Stomach smooth muscle (tissue), 2 donors: Measurements from ENCODE around the gene CRHR2.

Experiments
- H3K27ac ChIP-seq: one replicate; pipeline ENCODE4 v1.7.0; 2013; ENCODE audit warnings: mild to moderate bottlenecking, low read length, inconsistent platforms
- H3K27me3 ChIP-seq, 2 donors: one replicate each; pipeline ENCODE4 v1.7.0; 2013; ENCODE audit warnings: low read length in 2 of 2; ENCODE audit not compliant: insufficient read depth in 2 of 2, control insufficient read depth in 1 of 2
- H3K36me3 ChIP-seq, 2 donors: one replicate each; pipeline ENCODE4 v1.7.0; 2013; ENCODE audit warnings: low read length in 2 of 2; ENCODE audit not compliant: control insufficient read depth in 2 of 2, insufficient read depth in 2 of 2
- H3K4me1 ChIP-seq: one replicate; pipeline ENCODE4 v1.7.0; 2013; ENCODE audit warnings: low read length; ENCODE audit not compliant: control insufficient read depth, insufficient read depth
- H3K4me3 ChIP-seq, 2 donors: one replicate each; pipeline ENCODE4 v1.7.0; 2013; ENCODE audit warnings: low read length in 2 of 2
- H3K9ac ChIP-seq, 2 donors: one replicate each; pipeline ENCODE4 v1.7.0; 2013; ENCODE audit warnings: low read length in 2 of 2, mild to moderate bottlenecking in 1 of 2
- H3K9me3 ChIP-seq, 2 donors: one replicate each; pipeline ENCODE4 v1.7.0; 2013; ENCODE audit warnings: low read length in 2 of 2; ENCODE audit not compliant: control insufficient read depth in 2 of 2
- donor health status: healthy.
- donor health status: Pancreatic carcinoma.

Gene CRHR2

DNA sequence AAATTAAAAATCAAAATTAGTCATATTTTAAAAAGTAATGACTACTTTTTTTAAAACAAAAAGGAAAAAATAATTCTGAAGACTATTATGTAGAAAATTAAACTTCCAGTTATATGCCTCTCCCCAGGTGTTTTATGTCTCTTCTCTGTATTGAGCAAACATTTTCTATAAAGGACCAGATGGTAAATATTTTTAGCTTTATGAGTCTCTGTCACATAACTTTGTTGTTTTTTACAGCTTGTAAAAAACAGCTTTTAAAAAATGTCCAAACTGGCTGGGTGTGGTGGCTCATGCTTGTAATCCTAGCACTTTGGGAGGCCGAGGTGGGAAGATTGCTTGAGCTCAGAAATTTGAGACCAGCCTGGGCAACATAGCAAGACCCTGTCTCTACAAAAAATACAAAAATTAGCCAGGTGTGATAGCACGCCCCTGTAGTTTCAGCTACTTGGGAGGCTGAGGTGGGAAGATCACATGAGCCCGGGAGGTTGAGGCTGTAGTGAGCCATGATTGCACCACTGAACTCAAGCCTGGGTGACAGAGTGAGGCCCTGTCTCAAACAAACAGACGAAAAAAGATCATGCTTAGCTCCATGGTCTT is 64.1 kb downstream of the CRHR2 start:
- H3K4me3 ChIP-seq: no peak overlapping the region
- H3K27me3 ChIP-seq: no peaks in the 10 kb centered on the region
- no peaks in the 10 kb centered on the region for H3K4me1 ChIP-seq
- H3K27ac ChIP-seq: no peak overlapping the region
- H3K9ac ChIP-seq: no peak overlapping the region
- peaks cover 19 to 35% of the 10 kb centered on the region in 2 donors for H3K36me3 ChIP-seq
- H3K9me3 ChIP-seq: no peaks in the 10 kb centered on the region

GRCh38 chr7:30617359-30617758 is 64.9 kb downstream of the CRHR2 start:
- no peak overlapping the region for H3K27ac ChIP-seq
- H3K27me3 ChIP-seq: no peaks in the 10 kb centered on the region
- H3K9ac ChIP-seq: no peak overlapping the region
- no peaks in the 10 kb centered on the region for H3K9me3 ChIP-seq
- no peak overlapping the region for H3K4me3 ChIP-seq
- H3K36me3 ChIP-seq: peaks cover 25 to 39% of the 10 kb centered on the region in 2 donors
- no peaks in the 10 kb centered on the region for H3K4me1 ChIP-seq

GRCh38 chr7:30616318-30616717 is 65.9 kb downstream of the CRHR2 start:
- peaks cover 22 to 34% of the 10 kb centered on the region in 2 donors for H3K36me3 ChIP-seq
- H3K9ac ChIP-seq: no peak overlapping the region
- no peaks in the 10 kb centered on the region for H3K9me3 ChIP-seq

DNA sequence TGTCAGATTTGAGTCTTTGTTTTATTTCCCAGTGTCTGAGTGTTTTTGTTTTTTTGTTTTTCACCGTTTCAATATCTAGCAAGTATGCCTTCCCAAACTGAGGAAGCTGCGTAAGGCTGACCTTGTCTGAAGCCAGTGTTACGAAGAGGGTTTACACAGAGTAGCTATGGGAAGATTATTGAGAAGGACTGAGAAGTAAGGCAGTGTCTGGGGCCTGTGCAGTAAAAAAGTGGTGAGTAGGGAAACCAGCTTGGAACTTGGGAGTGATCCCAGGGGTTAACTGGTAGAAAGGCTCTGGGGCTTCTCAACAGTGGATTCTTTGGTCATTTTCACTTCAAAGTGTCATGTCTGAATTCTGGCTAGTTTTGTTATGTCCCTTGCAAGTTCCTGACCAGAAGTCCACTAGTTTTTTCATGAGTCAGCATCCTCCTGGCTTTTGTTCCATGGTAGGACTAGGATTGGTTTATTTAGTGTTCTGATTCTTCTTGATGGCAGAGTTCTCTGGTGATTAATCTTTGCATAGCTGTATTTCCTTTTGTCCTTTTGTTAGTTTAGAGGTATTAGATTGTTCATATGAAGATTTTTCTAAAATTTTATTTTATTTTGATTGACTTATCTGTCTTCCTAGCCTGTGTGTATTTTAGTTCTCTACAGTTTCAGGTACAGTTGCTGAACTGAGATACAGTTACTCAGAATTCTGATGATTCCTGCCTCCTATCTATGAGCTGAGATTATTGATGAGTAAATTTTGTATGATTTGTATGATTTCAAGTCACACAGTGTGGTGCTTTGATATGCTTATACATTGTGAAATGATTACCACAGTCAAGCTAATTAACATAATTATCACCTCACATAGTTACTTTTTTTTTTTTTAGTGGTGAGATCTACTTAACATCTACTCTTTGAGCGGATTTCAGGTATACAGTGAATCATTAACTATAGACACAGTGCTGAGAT is 68.6 kb downstream of the CRHR2 start:
- Histone ChIP-seq H3K4me1 (no peaks in the 10 kb centered on the region), H3K27me3 (no peaks in the 10 kb centered on the region), H3K9ac (no peak overlapping the region), H3K36me3 (peaks cover 17 to 40% of the 10 kb centered on the region in 2 donors), H3K4me3 (no peak overlapping the region), H3K27ac (no peak overlapping the region), H3K9me3 (no peaks in the 10 kb centered on the region)

More at GRCh38 chr7:30616318-30616717, 65.9 kb downstream of the CRHR2 start:
- Histone ChIP-seq H3K4me3 (no peak overlapping the region), H3K27me3 (no peaks in the 10 kb centered on the region), H3K27ac (no peak overlapping the region), H3K4me1 (no peaks in the 10 kb centered on the region)

GRCh38 chr7:30612658-30613265 is 69.5 kb downstream of the CRHR2 start:
- no peak overlapping the region for H3K4me3 ChIP-seq
- no peak overlapping the region for H3K9ac ChIP-seq
- no peaks in the 10 kb centered on the region for H3K4me1 ChIP-seq
- H3K36me3 ChIP-seq: peaks cover 16 to 42% of the 10 kb centered on the region in 2 donors
- H3K27me3 ChIP-seq: no peaks in the 10 kb centered on the region
- H3K9me3 ChIP-seq: no peaks in the 10 kb centered on the region
- no peak overlapping the region for H3K27ac ChIP-seq

DNA sequence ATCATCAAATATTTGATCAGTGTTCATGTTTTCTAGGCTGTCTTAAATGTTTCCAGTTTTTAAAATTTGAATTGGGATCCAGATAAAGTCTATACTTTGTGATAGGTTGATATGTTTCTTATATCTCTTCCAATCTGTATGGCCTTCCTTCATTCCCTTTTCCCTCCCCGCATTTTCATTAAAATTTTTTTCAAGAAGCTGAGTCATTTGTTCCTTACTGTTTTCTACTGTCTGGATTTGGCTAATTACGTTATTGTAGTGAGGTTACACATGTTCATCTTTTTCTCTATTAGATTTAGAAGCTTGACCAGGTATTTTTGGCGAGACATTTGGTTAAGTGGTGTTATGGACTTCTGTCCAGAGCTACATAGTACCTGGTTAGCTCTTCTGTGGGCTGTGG is 76.4 kb downstream of the CRHR2 start:
- peaks cover 24 to 41% of the 10 kb centered on the region in 2 donors for H3K36me3 ChIP-seq
- H3K9me3 ChIP-seq: no peaks in the 10 kb centered on the region
- no peak overlapping the region for H3K27ac ChIP-seq

DNA sequence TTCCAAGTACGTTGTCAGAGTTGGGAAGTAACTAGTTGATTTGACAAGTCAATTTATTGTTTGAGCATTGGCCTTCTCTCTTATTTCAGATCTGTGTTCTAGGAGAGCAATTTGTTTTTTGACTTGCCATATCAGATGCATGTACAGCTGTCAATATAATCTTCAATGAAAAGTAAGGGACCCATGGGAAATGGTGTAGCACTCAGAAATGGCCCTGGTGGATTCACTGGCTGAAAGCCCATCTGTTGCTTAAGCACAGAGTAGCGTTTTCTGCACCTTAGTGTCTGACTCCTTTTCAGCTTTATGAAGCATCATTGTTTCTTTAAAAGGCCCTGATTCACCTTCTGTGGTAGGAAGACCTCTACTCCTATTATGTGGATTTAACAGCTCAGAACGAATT is 77.4 kb downstream of the CRHR2 start:
- H3K9me3 ChIP-seq: no peaks in the 10 kb centered on the region
- H3K36me3 ChIP-seq: peaks cover 34 to 46% of the 10 kb centered on the region in 2 donors
- H3K27ac ChIP-seq: no peak overlapping the region
- H3K4me1 ChIP-seq: no peaks in the 10 kb centered on the region
- no peaks in the 10 kb centered on the region for H3K27me3 ChIP-seq
- no peak overlapping the region for H3K4me3 ChIP-seq
- no peak overlapping the region for H3K9ac ChIP-seq

More for the DNA sequence above, 76.4 kb downstream of the CRHR2 start:
- Histone ChIP-seq H3K27me3 (no peaks in the 10 kb centered on the region), H3K9ac (no peak overlapping the region), H3K4me3 (no peak overlapping the region), H3K4me1 (no peaks in the 10 kb centered on the region)
